GM21825 (cell line): Measurements from ENCODE around the gene FOXI3.
"Not testable (repeated sequence)": the region's sequence is repeated elsewhere in the genome, so short reads cannot be mapped to it uniquely, and the experiment has no call there.

Experiments
- ATAC-seq: cut with Tn5 transposase; IDR thresholded peaks from one replicate; pipeline ENCODE4 v1.9.1; 2021; ENCODE audit warnings: mild to moderate bottlenecking, moderate library complexity; ENCODE audit not compliant: unreplicated experiment

Gene FOXI3

DNA sequence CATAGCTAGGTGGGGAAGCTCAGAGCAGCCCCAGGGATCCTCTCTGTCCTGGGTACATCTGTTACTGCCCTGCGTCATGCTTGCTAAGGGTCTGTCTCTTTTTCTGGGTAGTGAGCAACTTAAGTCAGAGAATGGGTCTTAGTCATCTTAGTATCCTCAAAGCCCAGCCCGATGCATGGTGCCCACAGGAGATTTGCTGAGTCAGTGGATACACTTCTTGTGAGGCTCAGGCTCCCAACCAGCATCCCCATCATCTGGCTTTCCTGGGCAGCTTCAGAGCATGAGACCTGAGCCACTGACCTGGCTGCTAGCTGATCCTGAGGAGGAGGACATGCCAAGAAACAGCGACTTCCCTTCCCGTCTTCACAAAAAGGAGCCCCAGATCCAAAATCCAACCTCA, 10.0 kb downstream of the FOXI3 start:
- no peak for ATAC-seq

DNA sequence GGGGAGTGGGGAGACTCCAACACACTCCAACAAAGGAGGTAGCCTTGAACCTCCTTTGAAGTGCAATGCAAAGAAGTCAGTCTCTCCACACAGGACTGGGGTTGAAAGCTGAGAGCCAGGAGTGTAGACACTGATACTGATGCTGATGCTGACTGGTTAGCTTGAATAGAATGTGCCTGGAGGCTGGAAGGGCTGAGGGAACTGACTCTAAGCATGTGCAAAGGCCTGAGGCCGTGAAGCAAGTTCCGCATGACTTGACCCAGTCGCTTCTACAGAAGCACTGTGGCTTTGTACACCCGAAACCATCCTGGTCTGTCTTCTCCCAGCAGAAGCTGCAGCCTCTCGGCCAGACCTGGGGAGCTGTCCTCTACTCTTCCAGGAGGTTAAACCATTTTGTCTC, 10.4 kb downstream of the FOXI3 start:
- ATAC-seq: no peak

DNA sequence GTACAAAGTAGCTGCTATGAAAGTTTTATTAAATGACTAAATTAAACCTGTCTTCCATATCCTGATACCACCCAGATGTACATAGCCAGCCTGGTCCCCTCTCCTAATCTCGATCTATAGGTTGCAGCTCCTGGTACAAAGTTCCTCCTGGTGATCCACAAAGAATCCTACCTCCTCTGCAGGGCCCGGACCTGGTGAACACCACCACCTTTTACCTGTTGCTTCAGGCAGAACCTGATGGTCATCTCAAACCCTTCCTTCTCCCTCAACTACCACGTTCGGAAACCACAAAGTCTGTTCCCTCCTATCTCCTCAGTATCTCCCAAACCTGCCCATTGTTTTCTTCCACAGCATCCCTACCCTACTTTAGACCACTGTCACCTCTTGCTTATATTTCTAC, 15.5 kb downstream of the FOXI3 start:
- ATAC-seq: no peak

DNA sequence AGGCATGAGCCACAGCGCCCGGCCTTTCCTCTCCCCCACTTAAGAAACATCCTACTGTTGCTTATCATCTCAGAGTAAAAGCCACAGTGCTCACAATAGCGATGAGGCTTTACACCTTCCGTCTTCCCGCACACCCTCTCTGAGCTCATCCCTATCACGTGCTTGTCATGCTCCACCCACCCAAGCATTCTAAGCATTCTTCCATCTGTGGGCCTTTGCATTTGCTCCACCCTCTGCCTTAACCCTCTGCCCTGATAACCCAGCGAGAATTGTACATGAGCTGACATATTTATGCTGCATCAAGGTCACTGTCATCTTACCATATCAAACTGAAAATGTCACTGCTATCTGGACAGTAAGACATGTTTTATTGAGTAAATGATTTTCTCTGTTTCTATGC, 22.6 kb downstream of the FOXI3 start:
- no peak for ATAC-seq

DNA sequence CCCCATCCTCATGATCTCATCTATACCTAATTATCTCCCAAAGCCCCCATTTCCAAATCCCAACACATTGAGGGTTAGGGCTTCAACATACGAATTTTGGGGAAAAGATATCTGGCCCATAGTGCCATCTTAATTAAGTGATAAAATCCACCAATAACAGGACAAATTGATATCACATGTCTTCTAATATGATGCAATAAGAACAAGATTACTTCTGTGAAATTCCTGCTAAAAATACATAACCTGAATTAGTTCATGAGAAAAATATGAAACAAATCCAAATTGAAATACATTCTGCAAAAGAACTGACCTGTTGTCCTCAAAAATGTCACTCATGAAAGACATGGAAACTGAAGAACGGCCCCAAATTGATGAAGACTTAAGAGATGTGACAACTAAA, 28.8 kb downstream of the FOXI3 start:
- no peak for ATAC-seq

DNA sequence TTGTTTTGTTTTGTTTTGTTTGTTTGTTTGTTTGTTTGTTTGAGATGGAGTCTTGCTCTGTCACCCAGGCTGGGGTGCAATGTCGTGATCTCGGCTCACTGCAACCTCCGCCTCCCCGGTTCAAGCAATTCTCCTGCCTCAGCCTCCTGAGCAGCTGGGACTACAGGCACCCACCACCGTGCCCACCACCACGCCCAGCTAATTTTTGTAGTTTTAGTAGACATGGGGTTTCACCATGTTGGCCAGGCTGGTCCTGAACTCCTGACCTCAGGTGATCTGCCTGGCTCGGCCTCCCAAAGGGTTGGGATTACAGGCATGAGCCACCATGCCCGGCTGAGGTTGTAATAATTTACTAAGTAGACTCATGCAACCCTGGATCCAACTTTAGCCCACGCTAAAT, 33.4 kb downstream of the FOXI3 start:
- ATAC-seq: not testable (repeated sequence)

DNA sequence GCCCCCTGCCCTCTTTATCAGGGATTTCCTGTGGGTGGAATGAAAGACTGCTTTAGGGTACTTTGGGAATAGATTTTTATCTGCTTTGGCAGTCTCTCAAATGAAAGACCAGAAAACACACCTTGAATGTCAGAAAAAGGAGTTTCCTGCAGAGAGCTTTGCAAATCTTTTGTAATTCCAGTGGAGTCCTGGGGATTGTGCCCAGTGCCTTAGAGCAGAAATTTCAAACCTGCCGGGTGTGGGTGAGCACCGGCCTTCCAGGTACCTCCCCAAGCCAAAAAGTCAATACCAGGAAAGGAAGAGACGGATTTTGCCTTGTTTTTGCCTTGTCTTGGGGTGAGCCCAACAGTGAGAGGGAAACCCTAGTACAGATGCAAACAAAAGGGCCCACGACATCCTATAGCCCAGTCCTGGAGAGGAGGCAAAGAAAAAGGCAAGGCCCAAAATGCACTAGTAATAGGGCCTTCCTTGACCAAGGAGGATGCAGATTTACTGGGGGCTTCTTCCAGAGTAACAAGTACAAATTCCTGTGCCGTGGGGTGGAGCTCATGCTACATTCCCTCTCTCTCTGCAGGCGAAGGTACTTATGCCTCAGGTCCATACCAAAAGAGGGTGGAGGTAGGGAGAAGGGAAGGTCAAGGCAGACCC, 36.4 kb downstream of the FOXI3 start:
- no peak for ATAC-seq

DNA sequence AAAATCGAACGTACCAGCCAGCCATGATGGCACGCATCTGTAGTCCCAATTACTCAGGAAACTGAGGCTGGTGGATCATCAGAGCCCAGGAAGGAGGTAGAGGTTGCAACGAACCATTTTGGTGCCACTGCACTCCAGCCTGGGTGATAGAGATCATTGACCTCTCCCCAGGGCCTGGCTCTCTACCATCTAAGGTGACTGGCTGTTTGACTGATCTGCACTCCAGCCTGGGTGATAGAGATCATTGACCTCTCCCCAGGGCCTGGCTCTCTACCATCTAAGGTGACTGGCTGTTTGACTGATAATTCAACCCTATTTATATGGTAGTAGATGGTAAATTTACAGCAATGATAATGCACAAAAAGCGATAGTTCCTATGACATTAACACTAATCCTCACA, 43.6 kb downstream of the FOXI3 start:
- not testable (repeated sequence) for ATAC-seq

DNA sequence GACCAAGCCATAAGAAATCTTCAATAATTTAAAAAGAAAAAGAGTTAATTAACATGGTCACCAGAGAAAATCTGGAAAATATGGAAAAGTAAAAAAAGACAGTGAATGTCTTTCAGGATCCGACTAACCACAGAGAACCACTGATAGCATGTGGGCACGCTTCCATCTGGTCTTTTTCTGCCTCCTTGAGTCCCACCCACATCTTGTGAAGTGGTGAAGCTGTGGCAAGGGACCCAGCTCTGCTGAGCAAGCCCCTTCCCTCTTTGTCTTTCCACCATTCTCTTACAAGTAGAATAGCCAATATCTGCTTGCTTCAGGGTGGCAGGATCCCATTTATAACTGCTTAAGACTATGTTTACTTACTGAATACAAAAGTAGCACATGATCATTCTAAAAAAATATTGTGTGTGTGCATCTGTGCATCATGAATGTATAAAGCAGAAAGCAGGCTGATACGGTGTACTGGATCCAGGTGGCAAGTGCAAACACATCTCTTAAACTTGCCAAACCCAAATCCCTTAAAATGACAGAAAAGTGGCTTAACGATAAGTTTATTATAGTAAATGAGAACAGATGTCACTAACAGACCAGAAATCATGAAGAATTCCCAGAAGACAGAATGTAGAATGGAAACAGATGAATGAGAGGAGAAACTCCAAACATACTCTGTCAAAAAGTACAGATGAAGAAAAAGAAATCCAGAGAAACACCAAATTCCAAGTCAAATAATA, 52.3 kb downstream of the FOXI3 start:
- ATAC-seq: no peak

DNA sequence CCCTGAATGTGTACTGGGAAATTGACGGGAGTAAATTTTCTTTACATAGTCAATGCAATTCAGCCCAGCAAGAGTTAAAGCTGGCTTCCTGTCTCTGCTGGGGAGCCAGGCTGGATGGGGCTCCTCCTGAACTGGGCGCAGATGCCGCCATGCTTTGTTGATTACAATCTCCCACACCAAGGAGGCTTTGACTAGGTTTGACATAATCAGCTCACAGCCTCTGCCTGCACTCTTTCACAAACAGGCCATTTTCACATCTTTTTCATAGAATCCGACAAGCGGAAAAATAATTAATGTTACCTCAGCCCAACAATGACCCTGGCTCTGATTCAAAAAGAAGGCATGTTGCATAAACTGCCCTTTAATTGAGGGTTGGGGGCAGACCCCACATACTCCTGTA, 54.3 kb downstream of the FOXI3 start:
- ATAC-seq: no peak
